Ishikawa (cell line): Measurements from ENCODE around the gene NEU3.

Experiments
- CEBPB ChIP-seq: IDR thresholded peaks from 2 replicates; pipeline ENCODE4 v1.6.1; 2012
- EP300 ChIP-seq: IDR thresholded peaks from 2 replicates; pipeline ENCODE4 v1.6.1; 2012; ENCODE audit warnings: borderline replicate concordance
- FOXM1 ChIP-seq: IDR thresholded peaks from 2 replicates; pipeline ENCODE4 v1.6.1; 2012; ENCODE audit warnings: low read depth, borderline replicate concordance
- RAD21 ChIP-seq: IDR thresholded peaks from 2 replicates; pipeline ENCODE4 v1.6.1; 2012; ENCODE audit warnings: low read depth
- TAF1 ChIP-seq: IDR thresholded peaks from 2 replicates; pipeline ENCODE4 v1.6.1; 2012; ENCODE audit warnings: low read depth, mild to moderate bottlenecking
- TEAD4 ChIP-seq: IDR thresholded peaks from 2 replicates; pipeline ENCODE4 v1.6.1; 2012
- ZBTB7A ChIP-seq: IDR thresholded peaks from 2 replicates; pipeline ENCODE4 v1.6.1; 2012; ENCODE audit warnings: low read depth
- TF ChIP-seq, protein P1 (sequence below): IDR thresholded peaks from 2 replicates; pipeline ENCODE4 v1.6.1; 2012

DNA sequence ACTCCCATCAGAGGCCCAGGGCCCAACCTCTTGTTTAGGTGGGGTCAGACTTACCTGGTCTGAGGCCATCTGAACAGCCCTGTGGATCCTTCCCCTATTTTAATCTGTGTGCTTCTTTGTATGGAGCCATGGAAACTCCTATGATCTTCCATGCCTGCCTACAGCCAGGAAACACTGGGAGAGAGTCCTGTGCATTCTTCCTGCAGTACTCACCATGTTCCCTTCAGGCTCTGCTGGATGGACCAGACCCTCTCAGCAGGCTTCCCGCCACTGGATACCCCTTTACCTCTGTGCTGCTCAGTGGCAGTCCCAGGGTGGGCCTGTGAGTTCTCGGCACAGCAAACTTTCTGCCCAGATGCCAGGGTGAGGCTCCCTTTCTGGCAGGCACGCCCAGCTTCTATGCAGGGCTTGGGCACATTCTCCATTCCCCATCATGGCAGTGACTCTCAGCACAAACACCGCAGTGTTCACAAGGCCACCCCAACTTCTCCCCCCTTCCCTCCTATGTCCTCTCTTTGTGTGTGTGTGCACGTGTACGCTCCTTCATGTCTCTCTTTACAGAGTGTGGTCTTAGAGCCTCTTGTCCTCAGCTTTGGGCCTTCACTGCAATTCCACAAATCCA lies 34.8 kb downstream of the NEU3 start:
- TF ChIP-seq RAD21 (no peak), EP300 (no peak), CEBPB (no peak), FOXM1 (no peak), TAF1 (no peak), ZBTB7A (no peak), TEAD4 (no peak)
- TF ChIP-seq, protein P1, sequence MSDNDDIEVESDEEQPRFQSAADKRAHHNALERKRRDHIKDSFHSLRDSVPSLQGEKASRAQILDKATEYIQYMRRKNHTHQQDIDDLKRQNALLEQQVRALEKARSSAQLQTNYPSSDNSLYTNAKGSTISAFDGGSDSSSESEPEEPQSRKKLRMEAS: no peak
